ENCODE results near the gene P4HA2.

Gene P4HA2

DNA sequence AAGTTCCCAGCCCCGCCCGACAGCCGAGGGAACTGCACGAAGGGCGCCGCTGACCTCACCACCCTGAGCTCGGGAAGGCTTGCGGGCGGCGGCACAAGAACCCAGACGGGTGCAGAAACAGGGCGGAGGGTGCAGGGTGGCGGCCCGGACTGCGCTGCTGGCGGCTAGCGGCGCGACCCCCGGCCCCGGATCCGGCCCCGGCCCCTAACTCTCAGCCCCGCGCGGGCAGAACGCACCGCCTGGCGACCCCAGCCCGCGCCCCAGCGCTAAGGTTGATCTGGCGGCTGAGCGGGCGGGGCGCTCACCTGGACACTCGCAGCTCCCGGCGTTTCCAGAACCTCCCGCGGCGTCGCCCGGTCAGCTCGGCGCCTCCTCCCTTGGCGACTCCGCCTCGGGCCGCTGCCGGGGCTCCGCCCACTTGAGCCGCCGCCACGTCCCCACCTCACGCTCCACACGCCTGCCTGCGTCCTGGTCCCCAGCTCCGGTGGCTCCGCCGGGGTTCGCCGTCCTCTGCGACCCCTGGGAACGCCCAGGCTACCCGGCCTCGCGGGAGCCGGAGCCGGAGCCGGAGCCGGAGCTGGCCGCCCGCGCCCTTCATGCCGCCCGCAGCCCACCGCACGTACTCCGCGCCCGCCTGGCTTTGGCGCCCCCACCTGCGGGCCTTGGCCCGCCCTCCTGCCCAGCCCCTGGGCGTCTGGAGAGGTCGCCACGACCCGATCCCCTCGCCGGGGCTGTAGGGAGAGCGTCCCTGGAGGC, at the start of gene P4HA2:
P4HA2 (minus strand) TSS at position 369 of the 756 bp plus-strand sequence. CDS start 9,227 bp downstream, outside the sequence.
- DNase-seq: peak; percentile 35 to 38

GRCh38 chr5:132277256-132277655, 49.6 kb upstream of the P4HA2 start:
- no peak for DNase-seq

DNA sequence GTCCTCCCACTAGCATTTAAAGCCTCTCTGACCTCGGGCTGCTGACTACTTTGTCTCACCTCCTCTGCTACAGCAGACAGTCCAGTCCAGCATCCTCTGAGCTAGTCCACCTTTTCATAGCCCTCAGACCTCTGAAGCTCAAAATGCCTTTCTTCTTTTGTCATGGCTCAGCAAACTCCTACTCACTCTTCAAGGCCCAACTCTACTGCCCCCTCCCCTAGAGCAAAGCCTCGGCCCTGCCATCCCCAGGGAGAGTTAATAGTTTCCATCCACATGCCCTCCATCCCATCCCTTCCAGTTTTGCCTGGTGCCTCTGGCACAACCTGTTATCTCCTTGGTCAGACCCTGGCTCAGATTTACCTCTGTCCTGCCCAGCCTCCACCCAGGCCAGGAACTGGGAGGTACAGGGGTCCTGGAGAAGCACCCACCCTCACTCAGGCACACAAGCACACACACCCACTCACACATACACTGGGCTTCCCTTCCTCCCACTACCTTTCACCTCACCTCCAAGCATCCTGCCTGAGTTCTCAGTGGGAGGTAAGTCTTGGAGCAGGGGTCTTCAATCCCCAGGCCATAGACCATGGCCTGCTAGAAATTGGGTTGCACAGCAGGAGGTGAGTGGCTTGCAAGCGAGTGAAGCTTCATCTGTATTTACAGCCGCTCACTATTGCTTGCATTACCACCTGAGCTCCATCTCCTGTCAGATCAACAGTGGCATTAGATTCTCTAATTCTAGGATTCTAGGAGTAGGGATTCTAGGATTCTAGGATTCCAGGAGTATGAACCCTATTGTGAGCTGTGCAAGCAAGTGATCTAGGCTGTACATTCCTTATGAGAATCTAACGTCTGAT, 47.9 kb upstream of the P4HA2 start:
- DNase-seq: no peak

DNA sequence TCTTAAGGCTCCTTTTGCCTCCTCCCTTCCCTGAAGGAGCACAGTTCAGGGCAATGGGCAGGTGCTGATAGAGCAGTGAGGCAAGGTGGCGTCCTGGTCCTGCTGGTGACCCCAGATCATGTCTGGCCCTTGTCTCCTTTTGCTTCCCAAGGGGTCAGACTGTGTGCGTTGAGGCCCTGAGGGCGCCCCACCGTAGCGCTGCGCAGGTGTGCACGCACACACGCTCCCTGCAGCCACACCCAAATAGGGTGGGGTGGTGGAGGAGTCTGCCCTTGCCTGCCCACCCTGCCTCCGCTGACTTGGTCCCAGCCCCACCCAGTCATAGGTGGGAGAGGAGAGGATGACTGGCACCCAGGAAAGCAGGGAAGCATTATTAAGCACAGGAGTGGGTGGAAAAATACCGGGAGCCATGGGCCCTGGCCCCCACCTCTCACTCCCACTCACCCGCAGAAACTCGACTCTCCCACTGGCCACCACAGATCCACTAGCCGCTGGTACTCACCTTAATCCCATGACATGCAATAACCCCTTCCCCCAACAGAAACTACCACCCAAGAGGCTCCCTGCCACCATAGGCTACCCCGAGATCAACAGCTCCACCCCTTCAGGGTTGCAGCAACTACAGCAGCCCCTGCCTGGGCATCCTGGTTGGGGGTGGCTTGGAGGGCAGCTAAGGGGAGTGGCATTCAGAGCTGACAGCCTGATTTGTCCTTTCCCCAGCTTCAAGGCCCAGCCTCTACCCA, 46.6 kb upstream of the P4HA2 start:
- no peak for DNase-seq

DNA sequence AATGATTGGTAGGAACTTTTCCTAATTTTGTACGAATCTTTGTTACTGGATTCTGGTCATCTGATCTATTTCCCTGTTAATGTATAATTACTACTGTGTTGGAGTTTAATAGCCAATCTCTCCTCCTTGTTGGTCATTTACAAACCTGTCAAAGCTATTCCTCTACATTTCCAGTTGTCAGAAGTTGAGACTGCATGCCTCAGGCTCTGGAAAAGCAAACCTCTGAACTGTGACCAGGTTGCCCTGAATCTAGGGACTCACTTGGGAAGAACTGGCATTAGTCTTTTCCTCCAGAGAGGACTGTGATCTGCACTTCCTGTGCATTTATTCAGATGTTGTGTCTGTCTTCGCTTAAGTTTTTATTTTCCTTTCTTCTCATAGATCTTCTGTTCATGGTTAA, 46.0 kb upstream of the P4HA2 start:
- no peak for DNase-seq

DNA sequence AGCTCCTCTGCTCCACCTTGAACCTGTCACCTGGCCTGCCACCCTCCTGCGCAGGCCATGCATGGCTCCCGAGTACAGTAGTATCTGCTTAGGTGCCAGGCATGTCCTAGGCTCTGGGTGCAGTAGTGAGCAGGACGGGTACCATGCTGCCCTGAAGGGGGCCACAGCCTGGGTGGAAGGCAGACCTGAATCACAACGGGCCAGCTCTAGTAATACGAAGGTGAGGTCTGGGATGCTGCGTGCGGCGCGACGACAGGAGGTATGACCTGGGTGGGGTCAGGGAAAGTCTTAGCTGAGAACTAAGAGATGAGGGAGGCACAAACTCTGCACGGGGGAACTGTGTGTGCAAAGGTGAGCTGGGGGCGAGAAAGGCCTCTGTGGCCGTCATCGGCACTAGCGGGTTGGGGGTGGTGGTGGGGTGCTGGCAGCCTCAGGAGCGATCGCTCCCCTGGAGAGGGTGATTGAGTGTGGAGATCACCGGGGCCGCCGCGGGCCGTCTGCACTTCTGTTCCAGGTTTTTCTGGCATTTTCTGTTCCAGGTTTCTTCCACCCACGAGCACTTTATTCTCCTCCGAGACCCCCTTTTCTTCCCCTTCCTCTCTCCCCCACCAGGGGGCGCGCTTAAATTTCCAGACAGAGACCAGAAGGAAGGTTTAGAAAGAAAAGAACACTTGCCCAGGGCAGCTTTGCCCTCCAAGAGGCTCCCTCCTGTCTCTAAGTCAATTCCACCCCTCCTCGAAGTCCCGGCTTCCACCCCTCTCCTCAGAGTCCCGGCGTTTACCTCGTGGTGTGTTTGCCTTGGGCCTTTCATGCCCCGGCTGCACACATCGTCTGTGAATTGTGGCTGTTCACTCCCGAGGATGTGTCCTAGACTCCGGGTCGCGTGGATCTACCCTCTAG, 44.9 kb upstream of the P4HA2 start:
- peak; percentile 54 to 60 for DNase-seq

DNA sequence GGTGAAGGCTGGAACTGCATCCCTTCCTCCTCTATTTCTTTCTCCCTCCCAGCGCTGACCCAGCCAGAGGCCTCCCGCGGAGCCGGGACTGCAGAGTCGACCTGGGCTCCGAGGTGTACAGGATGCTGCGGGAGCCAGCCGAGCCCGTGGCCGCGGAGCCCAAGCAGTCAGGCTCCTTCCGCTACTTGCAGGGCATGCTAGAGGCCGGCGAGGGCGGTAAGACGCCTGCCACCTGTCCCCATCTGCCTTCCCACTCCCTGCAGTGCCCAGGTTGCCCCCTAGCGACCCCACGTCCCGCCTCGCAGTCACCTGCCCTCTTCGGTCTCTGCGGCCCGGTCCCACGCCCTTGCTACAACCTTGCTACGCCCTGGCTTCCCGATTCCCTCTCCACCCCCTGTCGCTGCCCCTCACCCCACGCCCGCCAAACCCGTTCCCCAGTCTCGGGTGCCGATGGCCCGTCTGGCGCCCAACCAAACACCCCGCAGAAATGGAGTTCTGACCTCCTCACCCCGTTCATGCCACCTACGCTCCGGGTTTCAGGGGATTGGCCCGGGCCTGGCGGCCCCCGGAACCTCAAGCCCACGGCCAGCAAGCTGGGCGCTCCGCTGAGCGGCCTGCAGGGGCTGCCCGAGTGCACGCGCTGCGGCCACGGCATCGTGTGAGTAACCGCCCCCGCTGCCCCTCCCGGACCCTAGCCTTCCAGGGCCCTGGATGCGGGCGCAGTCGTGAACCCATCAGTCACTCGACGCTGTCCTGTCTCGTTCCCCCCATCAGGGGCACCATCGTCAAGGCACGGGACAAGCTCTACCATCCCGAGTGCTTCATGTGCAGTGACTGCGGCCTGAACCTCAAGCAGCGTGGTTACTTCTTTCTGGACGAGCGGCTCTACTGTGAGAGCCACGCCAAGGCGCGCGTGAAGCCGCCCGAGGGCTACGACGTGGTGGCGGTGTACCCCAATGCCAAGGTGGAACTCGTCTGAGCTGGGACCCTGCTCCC, 43.9 kb upstream of the P4HA2 start:
- peak in 1 of 2 donors; percentile 23 for DNase-seq

GRCh38 chr5:132270706-132271105, 43.1 kb upstream of the P4HA2 start:
- DNase-seq: no peak

DNA sequence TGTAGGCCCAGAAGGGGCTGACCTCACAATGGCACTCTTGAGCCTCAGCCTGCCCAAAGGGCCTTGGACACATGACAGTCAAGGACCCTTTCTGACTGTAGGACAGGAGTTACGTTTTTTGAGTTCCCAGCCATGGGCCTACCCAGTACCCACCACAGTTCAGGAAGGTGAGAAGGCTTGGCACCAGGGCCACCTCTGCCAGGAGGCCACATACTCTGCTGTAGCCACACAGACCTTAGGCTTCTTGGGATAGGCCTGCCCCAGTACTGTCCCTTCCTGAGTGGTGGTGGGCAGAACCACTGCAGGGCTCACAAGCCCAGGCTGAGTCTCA, 42.6 kb upstream of the P4HA2 start:
- peak in 1 of 2 donors; percentile 8 for DNase-seq

- peak in 1 of 2 donors; percentile 4 for DNase-seq
Measured at GRCh38 chr5:132269635-132270334, 42.1 kb upstream of the P4HA2 start.

DNA sequence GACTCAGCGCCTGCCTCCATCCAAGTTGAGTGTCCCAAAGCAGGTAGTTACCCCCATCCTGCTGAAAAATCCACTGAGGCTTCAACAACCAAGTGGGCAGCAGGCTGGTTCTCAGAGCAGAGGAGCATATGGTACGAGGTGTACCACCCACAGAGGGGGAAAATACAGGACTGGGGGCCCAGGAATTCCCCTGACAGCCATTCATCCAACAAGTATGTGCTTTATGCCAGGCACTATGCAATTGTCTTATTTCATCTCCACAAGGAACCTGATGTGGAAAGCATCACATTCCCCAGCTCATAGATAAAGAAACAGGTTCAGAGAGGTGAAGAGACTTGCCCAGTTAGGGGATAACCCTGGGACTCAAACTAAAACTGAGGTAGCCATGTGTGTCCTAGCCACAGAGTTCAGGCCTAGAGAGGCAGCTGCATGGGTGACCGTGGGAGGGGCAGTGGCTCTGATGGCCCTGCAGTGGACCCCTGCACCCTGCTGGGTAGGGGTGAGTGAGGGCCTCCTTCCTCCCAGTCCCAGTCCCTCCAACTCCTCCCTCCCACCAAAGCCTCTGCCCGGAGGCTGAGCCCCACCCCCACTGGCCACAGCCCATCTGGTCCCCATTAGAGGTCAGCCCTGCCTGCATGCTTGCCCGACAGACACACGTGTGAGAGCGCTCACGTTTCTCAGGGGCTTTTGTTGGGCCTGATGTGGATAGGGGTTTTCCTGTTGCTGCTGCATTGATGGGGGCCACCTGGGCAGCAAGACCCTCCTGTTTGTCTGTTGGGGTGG, 41.3 kb upstream of the P4HA2 start:
- no peak for DNase-seq

- DNase-seq: no peak
Measured at GRCh38 chr5:132267931-132268768, 40.5 kb upstream of the P4HA2 start.

GRCh38 chr5:132267166-132267739, 39.6 kb upstream of the P4HA2 start:
- no peak for DNase-seq

DNA sequence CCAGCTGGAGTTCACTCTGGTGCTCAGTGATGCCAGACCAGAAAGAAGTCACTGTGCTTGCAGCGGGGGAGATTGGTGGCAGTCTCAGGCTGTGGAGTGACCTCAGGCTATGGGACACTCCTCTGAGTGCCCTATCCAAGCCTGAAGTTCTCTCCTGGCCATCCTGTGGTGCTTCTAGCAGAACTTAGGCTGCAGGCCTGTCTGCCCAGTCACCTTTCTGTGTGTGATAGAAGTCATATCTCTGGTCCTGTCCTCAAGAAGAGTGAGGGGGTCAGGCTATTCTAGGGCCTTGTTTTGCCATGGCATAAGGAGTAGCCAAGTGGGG, 39.1 kb upstream of the P4HA2 start:
- DNase-seq: no peak

DNA sequence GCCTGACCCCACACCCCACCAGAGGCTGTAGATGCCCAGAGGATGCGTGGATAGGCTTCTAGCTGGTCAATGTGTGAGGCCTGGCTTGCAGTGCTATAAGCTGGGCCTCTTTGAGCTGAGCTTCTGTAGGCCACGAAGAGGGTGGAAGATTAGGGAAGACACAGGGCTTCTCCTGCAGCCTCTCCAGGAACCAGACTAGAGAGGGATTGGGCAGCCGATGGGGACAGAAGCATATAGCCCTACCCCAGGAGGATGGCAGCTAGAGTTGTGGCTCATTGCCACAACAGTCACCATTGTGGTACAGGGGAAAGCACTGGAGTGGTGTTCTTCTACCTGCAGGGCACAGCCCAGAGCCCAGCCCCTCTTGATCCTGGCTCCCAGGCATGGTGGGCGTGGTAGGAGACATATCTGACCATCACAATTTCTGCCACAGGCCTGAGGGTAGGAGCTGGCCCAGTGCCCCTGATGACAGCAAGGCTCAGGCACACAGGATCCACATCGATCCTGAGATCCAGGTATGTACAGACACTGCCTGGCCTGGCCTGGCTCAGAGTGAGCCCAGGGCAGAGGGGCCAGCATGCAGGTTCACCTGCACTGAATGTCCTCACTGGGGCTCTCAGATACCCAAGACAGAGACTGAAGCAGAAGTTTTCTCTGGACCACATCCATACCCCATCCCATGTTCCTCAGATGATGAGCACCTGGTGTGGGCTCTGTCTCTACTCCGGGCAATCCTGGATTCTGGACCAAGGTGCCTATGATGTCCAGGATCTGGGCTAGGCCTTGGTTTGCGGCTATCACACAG, 38.6 kb upstream of the P4HA2 start:
- DNase-seq: no peak

DNA sequence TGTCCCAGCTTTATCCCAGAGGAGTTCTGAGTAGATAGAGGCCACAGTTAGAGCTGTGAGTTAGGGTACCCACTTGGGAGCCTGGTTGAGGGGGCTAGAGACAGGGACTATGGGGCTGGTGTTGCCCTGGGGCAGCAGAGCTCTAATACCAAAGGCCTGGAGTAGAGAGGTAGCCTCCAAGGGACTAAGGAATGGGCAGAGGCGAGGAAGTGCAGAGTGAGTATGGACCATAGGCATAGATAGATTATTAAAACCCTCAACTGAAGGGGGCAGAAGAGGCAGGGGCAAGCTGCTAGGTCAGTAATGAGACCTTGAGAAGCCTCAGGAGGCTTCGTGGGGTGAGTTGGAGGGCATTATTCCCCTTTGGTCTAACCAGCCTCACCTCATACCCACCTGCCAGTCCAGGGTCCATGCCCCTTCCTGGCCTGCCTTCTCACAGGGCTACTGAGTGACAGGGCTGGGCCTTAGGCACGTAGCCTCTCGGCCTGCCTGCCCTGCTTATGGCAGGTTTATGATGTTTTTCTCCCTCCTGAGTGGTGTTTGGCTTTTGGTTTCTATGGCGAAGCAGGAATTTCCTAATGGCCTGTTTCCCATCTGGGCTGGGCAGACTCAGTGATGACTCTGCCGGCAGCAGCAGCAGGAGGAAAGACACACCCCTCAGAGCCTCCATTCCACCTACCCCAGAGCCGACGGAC, 37.8 kb upstream of the P4HA2 start:
- no peak for DNase-seq
